KMS-11 (cell line): Measurements from ENCODE around the gene ZBTB17.

Source experiments
- H2AFZ ChIP-seq: fragments of 200-600 bp; sonication (generic); 2 replicates; pipeline ENCODE4 v1.6.1; 2016; ENCODE audit warnings: antibody characterized with exemption, mixed run types, low read depth
- H3K27ac ChIP-seq: fragments of 200-600 bp; sonication (generic); 2 replicates; pipeline ENCODE4 v1.6.1; 2016; ENCODE audit warnings: mild to moderate bottlenecking, mixed run types
- H3K27me3 ChIP-seq: fragments of 200-600 bp; sonication (generic); 2 replicates; pipeline ENCODE4 v1.6.1; 2017; ENCODE audit warnings: mild to moderate bottlenecking, low read depth, mixed run types, moderate library complexity; ENCODE audit not compliant: insufficient read depth
- H3K36me3 ChIP-seq: fragments of 200-600 bp; sonication (generic); 2 replicates; pipeline ENCODE4 v1.6.1; 2017; ENCODE audit warnings: mild to moderate bottlenecking, mixed run types; ENCODE audit not compliant: insufficient read depth
- H3K4me1 ChIP-seq: fragments of 200-600 bp; sonication (generic); 2 replicates; pipeline ENCODE4 v1.6.1; 2016; ENCODE audit warnings: mild to moderate bottlenecking, low read depth, mixed run types; ENCODE audit not compliant: poor library complexity, severe bottlenecking
- H3K4me2 ChIP-seq: fragments of 200-600 bp; sonication (generic); 2 replicates; pipeline ENCODE4 v1.7.0; 2016; ENCODE audit warnings: mild to moderate bottlenecking, mixed run types
- H3K4me3 ChIP-seq: fragments of 200-600 bp; sonication (generic); IDR thresholded peaks from 2 replicates; pipeline ENCODE4 v1.6.1; 2017; ENCODE audit warnings: low read depth, low read length, mixed read lengths; ENCODE audit not compliant: insufficient read depth
- H3K79me2 ChIP-seq: fragments of 200-600 bp; sonication (generic); 2 replicates; pipeline ENCODE4 v1.6.1; 2016; ENCODE audit warnings: low read depth, mixed run types; ENCODE audit not compliant: insufficient read depth
- H3K9ac ChIP-seq: fragments of 200-600 bp; sonication (generic); 2 replicates; pipeline ENCODE4 v1.6.1; 2016; ENCODE audit warnings: mild to moderate bottlenecking, mixed run types
- H4K20me1 ChIP-seq: fragments of 200-600 bp; sonication (generic); 2 replicates; pipeline ENCODE4 v1.6.1; 2016; ENCODE audit warnings: mild to moderate bottlenecking, mixed run types; ENCODE audit not compliant: insufficient read depth
- CTCF ChIP-seq: fragments of 200-600 bp; sonication (generic); conservative IDR thresholded peaks from 2 replicates; pipeline ENCODE4 v1.6.1; 2017; ENCODE audit warnings: low read depth, mild to moderate bottlenecking, antibody characterized with exemption, low read length, moderate library complexity, mixed read lengths

Gene ZBTB17

GRCh38 chr1:15937706-15938168 is 38.2 kb downstream of the ZBTB17 start:
- H3K9ac ChIP-seq: no peak overlapping the region
- H3K79me2 ChIP-seq: no peaks in the 10 kb centered on the region
- H3K4me2 ChIP-seq: no peak overlapping the region
- no peak overlapping the region for H3K4me3 ChIP-seq
- no peak overlapping the region for H2AFZ ChIP-seq
- no peaks in the 10 kb centered on the region for H3K27me3 ChIP-seq
- H4K20me1 ChIP-seq: no peaks in the 10 kb centered on the region
- no peak for TF ChIP-seq CTCF
- H3K4me1 ChIP-seq: no peaks in the 10 kb centered on the region
- peaks cover 5% of the 10 kb centered on the region; the same call in 1 of the 2 replicates for H3K36me3 ChIP-seq
- H3K27ac ChIP-seq: no peak overlapping the region

- Histone ChIP-seq H3K9ac (no peak overlapping the region), H3K36me3 (peaks cover 5% of the 10 kb centered on the region; the same call in 1 of the 2 replicates), H3K79me2 (no peaks in the 10 kb centered on the region), H3K4me1 (no peaks in the 10 kb centered on the region), H3K27me3 (no peaks in the 10 kb centered on the region), H4K20me1 (no peaks in the 10 kb centered on the region), H3K27ac (no peak overlapping the region), H2AFZ (no peak overlapping the region), H3K4me2 (no peak overlapping the region), H3K4me3 (no peak overlapping the region)
- TF ChIP-seq CTCF: no peak
Measured at GRCh38 chr1:15937146-15937545, 38.8 kb downstream of the ZBTB17 start.

GRCh38 chr1:15936025-15936424 is 39.9 kb downstream of the ZBTB17 start:
- H4K20me1 ChIP-seq: no peaks in the 10 kb centered on the region
- no peak for TF ChIP-seq CTCF
- H3K4me2 ChIP-seq: no peak overlapping the region
- no peak overlapping the region for H3K27ac ChIP-seq
- H3K27me3 ChIP-seq: no peaks in the 10 kb centered on the region
- H2AFZ ChIP-seq: no peak overlapping the region
- H3K79me2 ChIP-seq: no peaks in the 10 kb centered on the region
- no peak overlapping the region for H3K4me3 ChIP-seq
- H3K36me3 ChIP-seq: peaks cover 5% of the 10 kb centered on the region; the same call in 1 of the 2 replicates
- H3K9ac ChIP-seq: no peak overlapping the region
- H3K4me1 ChIP-seq: no peaks in the 10 kb centered on the region

- TF ChIP-seq CTCF: no peak
- H3K36me3 ChIP-seq: peaks cover 9% of the 10 kb centered on the region; the same call in 1 of the 2 replicates
Measured at GRCh38 chr1:15935056-15935950, 40.6 kb downstream of the ZBTB17 start.

More at GRCh38 chr1:15935056-15935950, 40.6 kb downstream of the ZBTB17 start:
- Histone ChIP-seq H3K9ac (no peak overlapping the region), H3K4me2 (no peak overlapping the region), H3K27ac (no peak overlapping the region), H2AFZ (no peak overlapping the region), H3K27me3 (no peaks in the 10 kb centered on the region), H3K79me2 (no peaks in the 10 kb centered on the region), H4K20me1 (no peaks in the 10 kb centered on the region), H3K4me1 (no peaks in the 10 kb centered on the region), H3K4me3 (no peak overlapping the region)
